Central memory CD8-positive, alpha-beta T cell (primary cell): ENCODE measurements around the gene MUC2.

Experiments used
- ATAC-seq: fragments of 150-1000 bp; cut with Tn5 transposase; replicated peaks from 2 replicates; pipeline ENCODE4 v1.10.0; 2022; ENCODE audit warnings: mild to moderate bottlenecking, moderate FRiP score, moderate number of reproducible peaks; ENCODE audit not compliant: poor library complexity, severe bottlenecking; ENCODE audit errors: extremely low read depth
- DNase-seq, 2 donors: peaks; one replicate each; pipeline ENCODE4 v3.0.0; 2021; ENCODE audit warnings: low spot score in 2 of 2
- H3K27ac Mint-ChIP-seq: one replicate; pipeline ENCODE4 v1.8.0; 2022; ENCODE audit warnings: low read depth, mild to moderate bottlenecking, moderate library complexity, mixed read lengths
- H3K27me3 Mint-ChIP-seq: one replicate; pipeline ENCODE4 v1.8.0; 2022; ENCODE audit warnings: mixed read lengths
- H3K36me3 Mint-ChIP-seq: one replicate; pipeline ENCODE4 v1.8.0; 2022; ENCODE audit warnings: mild to moderate bottlenecking, moderate library complexity, mixed read lengths; ENCODE audit not compliant: insufficient read depth
- H3K4me1 Mint-ChIP-seq: one replicate; pipeline ENCODE4 v1.8.0; 2022; ENCODE audit warnings: mixed read lengths
- H3K4me3 Mint-ChIP-seq: one replicate; pipeline ENCODE4 v1.8.0; 2022; ENCODE audit warnings: mild to moderate bottlenecking, moderate library complexity, mixed read lengths
- H3K9me3 Mint-ChIP-seq: one replicate; pipeline ENCODE4 v1.8.0; 2022; ENCODE audit warnings: mixed read lengths

MUC2 gene

GRCh38 chr11:1092145-1092670 is 17.5 kb downstream of the MUC2 start:
- Mint-ChIP-seq H3K9me3 (no peaks in the 10 kb centered on the region), H3K27me3 (no peaks in the 10 kb centered on the region), H3K27ac (no peak overlapping the region), H3K4me1 (no peaks in the 10 kb centered on the region), H3K36me3 (no peaks in the 10 kb centered on the region), H3K4me3 (no peak overlapping the region)
- DNase-seq (no peak), ATAC-seq (no peak)

- no peak overlapping the region for H3K27ac Mint-ChIP-seq
- no peaks in the 10 kb centered on the region for H3K9me3 Mint-ChIP-seq
- no peak overlapping the region for H3K4me3 Mint-ChIP-seq
Measured at GRCh38 chr11:1092919-1093318, 18.2 kb downstream of the MUC2 start.

GRCh38 chr11:1099519-1100355 is 25.1 kb downstream of the MUC2 start:
- ATAC-seq: no peak
- Mint-ChIP-seq H3K27ac (no peak overlapping the region), H3K4me3 (no peak overlapping the region), H3K27me3 (no peaks in the 10 kb centered on the region), H3K36me3 (peaks cover 2% of the 10 kb centered on the region), H3K4me1 (no peaks in the 10 kb centered on the region), H3K9me3 (no peaks in the 10 kb centered on the region)
- no peak for DNase-seq

More at GRCh38 chr11:1092919-1093318, 18.2 kb downstream of the MUC2 start:
- no peak for DNase-seq
- Mint-ChIP-seq H3K4me1 (no peaks in the 10 kb centered on the region), H3K36me3 (no peaks in the 10 kb centered on the region), H3K27me3 (no peaks in the 10 kb centered on the region)
- ATAC-seq: no peak

- H3K4me1 Mint-ChIP-seq: no peaks in the 10 kb centered on the region
- DNase-seq: no peak
- no peak overlapping the region for H3K27ac Mint-ChIP-seq
- H3K9me3 Mint-ChIP-seq: no peaks in the 10 kb centered on the region
- ATAC-seq: no peak
- H3K36me3 Mint-ChIP-seq: peaks cover 2% of the 10 kb centered on the region
- no peak overlapping the region for H3K4me3 Mint-ChIP-seq
- H3K27me3 Mint-ChIP-seq: no peaks in the 10 kb centered on the region
Measured at GRCh38 chr11:1100417-1101245, 26.0 kb downstream of the MUC2 start.

GRCh38 chr11:1101318-1102089 is 26.8 kb downstream of the MUC2 start:
- ATAC-seq (no peak), DNase-seq (no peak)
- Mint-ChIP-seq H3K9me3 (no peaks in the 10 kb centered on the region), H3K27me3 (no peaks in the 10 kb centered on the region), H3K36me3 (peaks cover 2% of the 10 kb centered on the region), H3K27ac (no peak overlapping the region), H3K4me3 (no peak overlapping the region), H3K4me1 (no peaks in the 10 kb centered on the region)

GRCh38 chr11:1102221-1102971 is 27.7 kb downstream of the MUC2 start:
- Mint-ChIP-seq H3K36me3 (peaks cover 2% of the 10 kb centered on the region), H3K4me1 (no peaks in the 10 kb centered on the region), H3K9me3 (no peaks in the 10 kb centered on the region), H3K27ac (no peak overlapping the region), H3K27me3 (no peaks in the 10 kb centered on the region), H3K4me3 (no peak overlapping the region)
- ATAC-seq (no peak), DNase-seq (no peak)

- ATAC-seq: no peak
Measured at GRCh38 chr11:1102996-1103395, 28.3 kb downstream of the MUC2 start.

GRCh38 chr11:1103401-1104360 is 29.0 kb downstream of the MUC2 start:
- H3K4me1 Mint-ChIP-seq: no peaks in the 10 kb centered on the region
- H3K27ac Mint-ChIP-seq: no peak overlapping the region
- H3K9me3 Mint-ChIP-seq: no peaks in the 10 kb centered on the region
- no peaks in the 10 kb centered on the region for H3K27me3 Mint-ChIP-seq
- DNase-seq (no peak), ATAC-seq (no peak)
- H3K36me3 Mint-ChIP-seq: peaks cover 2% of the 10 kb centered on the region
- H3K4me3 Mint-ChIP-seq: no peak overlapping the region

More at GRCh38 chr11:1102996-1103395, 28.3 kb downstream of the MUC2 start:
- H3K4me1 Mint-ChIP-seq: no peaks in the 10 kb centered on the region
- H3K36me3 Mint-ChIP-seq: peaks cover 2% of the 10 kb centered on the region
- no peaks in the 10 kb centered on the region for H3K9me3 Mint-ChIP-seq
- H3K27ac Mint-ChIP-seq: no peak overlapping the region
- H3K27me3 Mint-ChIP-seq: no peaks in the 10 kb centered on the region
- H3K4me3 Mint-ChIP-seq: no peak overlapping the region
- no peak for DNase-seq

- no peaks in the 10 kb centered on the region for H3K27me3 Mint-ChIP-seq
- H3K4me3 Mint-ChIP-seq: no peak overlapping the region
- ATAC-seq (no peak), DNase-seq (no peak)
- H3K36me3 Mint-ChIP-seq: peaks cover 2% of the 10 kb centered on the region
- H3K27ac Mint-ChIP-seq: no peak overlapping the region
- H3K4me1 Mint-ChIP-seq: no peaks in the 10 kb centered on the region
- no peaks in the 10 kb centered on the region for H3K9me3 Mint-ChIP-seq
Measured at GRCh38 chr11:1104411-1105182, 29.9 kb downstream of the MUC2 start.

GRCh38 chr11:1105183-1105565 is 30.5 kb downstream of the MUC2 start:
- no peak for DNase-seq
- ATAC-seq: no peak
- no peaks in the 10 kb centered on the region for H3K27me3 Mint-ChIP-seq
- H3K9me3 Mint-ChIP-seq: no peaks in the 10 kb centered on the region
- no peaks in the 10 kb centered on the region for H3K4me1 Mint-ChIP-seq
- no peaks in the 10 kb centered on the region for H3K36me3 Mint-ChIP-seq
- no peak overlapping the region for H3K27ac Mint-ChIP-seq
- no peak overlapping the region for H3K4me3 Mint-ChIP-seq
